HG03103 (cell line): Measurements from ENCODE around the gene ZNF684.
"Not testable (repeated sequence)": the region's sequence is repeated elsewhere in the genome, so short reads cannot be mapped to it uniquely, and the experiment has no call there.

Source experiments
- ATAC-seq: cut with Tn5 transposase; IDR thresholded peaks from one replicate; pipeline ENCODE4 v1.9.1; 2021; ENCODE audit warnings: low read depth; ENCODE audit not compliant: unreplicated experiment

Gene ZNF684

GRCh38 chr1:40564913-40565312, 33.5 kb downstream of the ZNF684 start:
- no peak for ATAC-seq

GRCh38 chr1:40567825-40568224, 36.4 kb downstream of the ZNF684 start:
- no peak for ATAC-seq

GRCh38 chr1:40574805-40575204, 43.4 kb downstream of the ZNF684 start:
- not testable (repeated sequence) for ATAC-seq

- ATAC-seq = no peak
Observed at GRCh38 chr1:40575336-40575735, 43.9 kb downstream of the ZNF684 start.

- no peak for ATAC-seq
Observed at GRCh38 chr1:40582116-40582515, 50.7 kb downstream of the ZNF684 start.

- no peak for ATAC-seq
Observed at GRCh38 chr1:40583980-40584379, 52.5 kb downstream of the ZNF684 start.

GRCh38 chr1:40588586-40588985, 57.1 kb downstream of the ZNF684 start:
- no peak for ATAC-seq

GRCh38 chr1:40592107-40592803, 60.8 kb downstream of the ZNF684 start:
- no peak for ATAC-seq

- ATAC-seq = no peak
Observed at GRCh38 chr1:40593449-40594186, 62.2 kb downstream of the ZNF684 start.

- no peak for ATAC-seq
Observed at GRCh38 chr1:40594187-40594531, 62.7 kb downstream of the ZNF684 start.

GRCh38 chr1:40595623-40596022, 64.2 kb downstream of the ZNF684 start:
- ATAC-seq = no peak
